ENCODE results near the gene SEC16A. TPM values are rescaled to one million over a fixed set of nuclear protein-coding genes. Genes with fewer than 3 reads are reported as not detected.
A peak's percentile ranks its signal among the peaks of the same experiment; 100 is the strongest.

SEC16A gene
- total RNA-seq, 2 experiments from 2014 or later = 23.7 to 60.1 TPM

DNA sequence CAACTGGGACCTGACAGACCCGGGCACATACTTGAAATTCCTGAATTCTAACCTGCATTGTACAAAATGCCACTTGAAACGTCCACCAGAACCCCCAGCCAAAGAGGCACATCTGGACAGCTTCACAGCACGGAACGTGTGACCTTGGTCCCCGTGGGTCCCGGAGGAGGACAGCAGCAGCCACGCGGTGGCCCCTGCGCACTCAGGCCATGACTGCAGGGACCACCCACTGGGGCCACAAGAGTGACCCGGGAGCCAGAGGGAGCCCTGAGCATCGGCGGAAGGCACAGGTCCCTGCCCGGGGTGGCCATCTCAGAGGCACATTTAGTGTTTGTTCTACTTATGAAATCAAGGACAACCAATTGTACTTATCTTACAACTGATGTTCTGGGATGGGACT, 80.8 kb downstream of the SEC16A start:
- no peak overlapping the region for H3K4me3 ChIP-seq (ENCODE audit: low read depth, low read length, poor library complexity, severe bottlenecking)
- no peak overlapping the region for H2AFZ ChIP-seq (ENCODE audit: low read length)
- no peak overlapping the region for H3K27ac ChIP-seq (ENCODE audit: low read depth, low read length, poor library complexity, severe bottlenecking)
- peaks cover 26% of the 10 kb centered on the region for H3K4me1 ChIP-seq (ENCODE audit: insufficient read depth, low read length, poor library complexity, severe bottlenecking)
- peaks cover 73% of the 10 kb centered on the region for H3K36me3 ChIP-seq (ENCODE audit: insufficient read depth, low read length)
- no peaks in the 10 kb centered on the region for H3K9me2 ChIP-seq (ENCODE audit: insufficient read depth, low read length)
- DNase-seq (ENCODE audit: low spot score) = no peak
- no peak for TF ChIP-seq EZH2phosphoT487 (IDR thresholded peaks at IDR 0.05; ENCODE audit: borderline replicate concordance, low read depth, low read length)
- H3K79me2 ChIP-seq (ENCODE audit: insufficient read depth, low read depth, low read length) = peaks cover 23% of the 10 kb centered on the region
- intact Hi-C loops (cut with micrococcal nuclease; ENCODE audit: unreplicated experiment) = no loop called here
- TSS peak; percentile 59 for BruUV-seq (replicated peaks)
- H4K20me1 ChIP-seq (ENCODE audit: insufficient read depth, low read length) = peaks cover 10% of the 10 kb centered on the region; the same call in 1 of the 2 replicates
- ChIA-PET CTCF (ENCODE audit: unreplicated experiment) (no interaction called here), POLR2A (interaction anchor here (1.3 kb wide), 1 partner anchor 9 kb away, joined by 3 read pairs; no protein-coding TSS in a partner anchor)
- H3K4me2 ChIP-seq (ENCODE audit: low read length) = no peak overlapping the region
- H3K9me3 ChIP-seq (ENCODE audit: low read length) = no peaks in the 10 kb centered on the region

DNA sequence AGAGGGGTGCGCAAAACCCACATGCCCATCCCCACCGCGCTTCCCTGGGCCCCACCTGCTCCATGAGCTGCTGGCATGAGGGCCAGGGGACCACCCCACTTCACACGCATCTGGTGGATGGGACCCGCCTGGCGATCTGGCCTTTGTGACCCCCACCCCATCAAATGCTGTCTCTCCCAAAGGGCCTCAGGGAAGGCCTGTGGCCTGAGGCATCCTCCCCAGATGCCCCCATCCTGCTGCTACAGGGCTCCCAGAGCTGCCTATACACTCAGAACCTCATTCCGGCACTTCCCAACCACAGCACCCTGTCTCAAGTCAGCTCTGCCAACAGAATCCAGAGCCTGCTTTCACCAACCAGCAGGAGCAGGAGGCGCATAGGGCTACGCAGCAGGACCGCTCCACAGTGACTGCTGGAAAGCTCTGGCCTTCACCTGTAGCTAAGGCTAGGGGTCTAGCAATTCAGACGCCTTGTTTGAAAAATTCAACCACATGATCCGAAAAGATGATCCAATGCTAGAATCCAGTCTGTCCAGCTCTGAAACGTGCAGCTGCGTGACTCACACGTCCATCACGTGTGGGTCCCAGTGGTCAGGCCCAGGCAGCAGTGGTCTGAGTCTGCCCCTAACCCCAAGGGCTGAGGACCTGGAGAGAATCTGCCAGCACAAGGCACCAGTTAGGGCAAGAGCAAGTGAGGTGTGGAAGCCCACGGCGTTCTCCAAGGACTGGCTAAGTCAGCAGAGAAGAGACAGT, 81.5 kb downstream of the SEC16A start:
- TF ChIP-seq EZH2phosphoT487 (IDR thresholded peaks at IDR 0.05; ENCODE audit: borderline replicate concordance, low read depth, low read length) (no peak), CTCF (conservative IDR thresholded peaks at IDR 0.05; ENCODE audit: low read length) (no peak)
- BruUV-seq (replicated peaks) = no TSS peak
- peaks cover 10% of the 10 kb centered on the region; the same call in 1 of the 2 replicates for H4K20me1 ChIP-seq (ENCODE audit: insufficient read depth, low read length)
- no peaks in the 10 kb centered on the region for H3K9me2 ChIP-seq (ENCODE audit: insufficient read depth, low read length)
- peaks cover 26% of the 10 kb centered on the region for H3K4me1 ChIP-seq (ENCODE audit: insufficient read depth, low read length, poor library complexity, severe bottlenecking)
- no peak overlapping the region for H2AFZ ChIP-seq (ENCODE audit: low read length)
- no peak overlapping the region for H3K4me3 ChIP-seq (ENCODE audit: low read depth, low read length, poor library complexity, severe bottlenecking)
- intact Hi-C loops (cut with micrococcal nuclease; ENCODE audit: unreplicated experiment) = no loop called here
- peaks cover 23% of the 10 kb centered on the region for H3K79me2 ChIP-seq (ENCODE audit: insufficient read depth, low read depth, low read length)
- no peak overlapping the region for H3K4me2 ChIP-seq (ENCODE audit: low read length)
- H3K36me3 ChIP-seq (ENCODE audit: insufficient read depth, low read length) = peaks cover 73% of the 10 kb centered on the region
- POLR2A ChIA-PET = interaction anchor here (1.2 to 1.3 kb wide), 2 partner anchors 8 to 10 kb away, joined by 3 to 4 read pairs; partner anchors contain the start of genes ENTR1 and PMPCA
- DNase-seq (ENCODE audit: low spot score) = no peak
- CTCF ChIA-PET (ENCODE audit: unreplicated experiment) = interaction anchor here (0.7 kb wide), 1 partner anchor 63 kb away, joined by 3 read pairs; no protein-coding TSS in a partner anchor
- H3K27ac ChIP-seq (ENCODE audit: low read depth, low read length, poor library complexity, severe bottlenecking) = no peak overlapping the region
- H3K9me3 ChIP-seq (ENCODE audit: low read length) = no peaks in the 10 kb centered on the region

- BruUV-seq (replicated peaks) = no TSS peak
- H3K4me1 ChIP-seq (ENCODE audit: insufficient read depth, low read length, poor library complexity, severe bottlenecking) = peaks cover 20% of the 10 kb centered on the region
- no peaks in the 10 kb centered on the region for H3K9me3 ChIP-seq (ENCODE audit: low read length)
- peaks cover 73% of the 10 kb centered on the region for H3K36me3 ChIP-seq (ENCODE audit: insufficient read depth, low read length)
- H2AFZ ChIP-seq (ENCODE audit: low read length) = peak within 1 kb of the TSS; percentile 21; the same call in 1 of the 2 replicates
- H3K27ac ChIP-seq (ENCODE audit: low read depth, low read length, poor library complexity, severe bottlenecking) = peak within 1 kb of the TSS; percentile 4
- TF ChIP-seq CTCF (conservative IDR thresholded peaks at IDR 0.05; ENCODE audit: low read length) = peak; percentile 85
- TF ChIP-seq EZH2phosphoT487 (IDR thresholded peaks at IDR 0.05; ENCODE audit: borderline replicate concordance, low read depth, low read length) = no peak
- CTCF ChIA-PET (ENCODE audit: unreplicated experiment) = interaction anchor here (0.7 kb wide), 1 partner anchor 62 kb away, joined by 3 read pairs; no protein-coding TSS in a partner anchor
- H3K4me2 ChIP-seq (ENCODE audit: low read length) = peak within 1 kb of the TSS; percentile 71
- intact Hi-C loops (cut with micrococcal nuclease; ENCODE audit: unreplicated experiment) = loop anchor here (1.0 kb wide), 4 partner anchors 37 to 88 kb away; partner anchors contain the start of genes DNLZ and INPP5E
- peak; percentile 93 for DNase-seq (ENCODE audit: low spot score)
- H4K20me1 ChIP-seq (ENCODE audit: insufficient read depth, low read length) = peaks cover 10% of the 10 kb centered on the region; the same call in 1 of the 2 replicates
- H3K9me2 ChIP-seq (ENCODE audit: insufficient read depth, low read length) = no peaks in the 10 kb centered on the region
- POLR2A ChIA-PET = interaction anchor here (1.2 kb wide), 1 partner anchor 10 kb away, joined by 4 read pairs; the partner anchor contains the start of genes ENTR1 and PMPCA
- H3K4me3 ChIP-seq (ENCODE audit: low read depth, low read length, poor library complexity, severe bottlenecking) = peak within 1 kb of the TSS; percentile 99
- peaks cover 23% of the 10 kb centered on the region for H3K79me2 ChIP-seq (ENCODE audit: insufficient read depth, low read depth, low read length)
Measured at GRCh38 chr9:136400038-136400834, 82.6 kb downstream of the SEC16A start, which contains the start of gene SNAPC4. TSS of gene SNAPC4 (minus strand) at chr9:136400170. CDS start at chr9:136398428, 1,742 bp downstream.

All from OCI-LY7 (cell line).